Endometrial microvascular endothelial cells (primary cell): ENCODE measurements around the gene COL18A1. TPM values are rescaled to one million over a fixed set of nuclear protein-coding genes. Genes with fewer than 3 reads are reported as not detected.
"Not testable (repeated sequence)": the region's sequence is repeated elsewhere in the genome, so short reads cannot be mapped to it uniquely, and the experiment has no call there.

Experiments
- in situ Hi-C: cut with HindIII; loops from 2 replicates; pipeline ENCODE4 v1.10.0; 2017; ENCODE audit warnings: low sequenced_read_pairs, low pct_unique_long_range_greater_than_20kb; ENCODE audit errors: inconsistent ontology term
- total RNA-seq: library from RNA; depleted of rRNA; stranded (reverse); fragments of >200 nt; gene quantifications from one replicate; pipeline ENCODE4 v1.2.3, GENCODE V29; 2015; ENCODE audit errors: inconsistent ontology term

Gene COL18A1
- total RNA-seq: 261 TPM

DNA sequence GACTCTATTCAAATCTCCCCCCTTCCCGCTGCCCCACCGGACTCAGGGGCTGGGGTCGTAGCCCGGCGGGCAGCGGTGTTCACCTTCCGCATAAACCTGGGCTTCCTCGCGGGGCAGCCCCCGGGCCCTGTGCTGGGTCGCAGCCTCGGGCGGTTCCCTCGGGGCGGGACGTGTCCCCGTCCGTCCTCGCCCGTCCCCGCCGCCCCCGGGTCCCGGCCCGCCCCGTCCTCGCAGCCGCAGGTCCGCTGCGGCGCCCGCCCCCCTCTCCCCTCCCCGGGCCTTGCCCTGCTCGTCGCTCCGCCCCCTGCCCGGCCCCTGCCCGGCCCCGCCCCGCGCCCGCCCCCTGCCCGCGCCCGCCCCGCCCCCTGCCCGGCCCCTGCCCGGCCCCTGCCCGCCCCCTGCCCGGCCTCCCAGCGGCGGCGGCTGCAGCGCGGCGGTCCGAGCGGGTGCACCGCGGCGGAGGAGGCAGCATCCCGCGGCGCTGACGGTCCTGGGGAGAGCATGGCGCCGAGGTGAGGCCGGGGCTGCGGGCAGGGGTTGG, at the start of gene COL18A1:
TSS of gene COL18A1 (plus strand) at position 436 of the 541 bp plus-strand sequence. CDS start at position 502, 66 bp downstream.
- in situ Hi-C loops: no loop called here

DNA sequence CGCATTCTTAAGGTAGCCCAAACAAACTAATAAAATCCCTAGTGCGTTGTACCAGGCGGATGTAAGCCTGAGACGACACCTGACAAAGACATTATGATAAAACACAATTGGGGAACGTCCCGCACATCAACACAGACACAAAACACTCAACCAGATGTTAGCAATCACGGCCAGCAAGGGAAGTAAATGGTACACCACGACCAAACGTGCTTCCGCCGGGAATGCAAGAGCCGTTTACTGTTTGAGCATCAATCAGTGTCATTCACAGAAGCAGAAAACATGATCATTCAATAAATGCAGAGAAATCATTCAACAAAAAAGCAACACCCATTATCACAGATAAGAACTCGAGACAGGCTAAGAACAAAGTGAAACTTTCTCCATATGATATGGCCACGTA, 49.4 kb upstream of the COL18A1 start:
- in situ Hi-C loops: no loop called here

DNA sequence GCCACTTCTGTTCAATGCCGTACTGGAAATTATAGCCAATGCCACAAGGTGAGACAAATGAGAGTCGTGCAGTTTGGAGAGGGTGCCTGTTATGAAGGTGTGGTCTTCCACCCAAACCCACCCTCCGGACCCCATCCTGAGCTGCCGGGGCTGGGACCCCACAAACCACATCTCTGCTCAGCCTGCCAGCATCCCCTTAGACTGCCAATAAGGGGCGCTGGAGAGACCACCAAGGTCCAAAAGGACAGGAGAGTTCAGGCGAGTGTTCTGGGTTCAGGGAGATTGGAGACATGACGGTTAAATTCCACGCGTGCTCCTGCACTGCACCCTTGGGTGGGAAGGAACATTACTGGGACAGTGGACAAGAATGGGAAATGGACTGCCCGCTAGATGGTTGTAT, 48.7 kb upstream of the COL18A1 start:
- in situ Hi-C loops: no loop called here

DNA sequence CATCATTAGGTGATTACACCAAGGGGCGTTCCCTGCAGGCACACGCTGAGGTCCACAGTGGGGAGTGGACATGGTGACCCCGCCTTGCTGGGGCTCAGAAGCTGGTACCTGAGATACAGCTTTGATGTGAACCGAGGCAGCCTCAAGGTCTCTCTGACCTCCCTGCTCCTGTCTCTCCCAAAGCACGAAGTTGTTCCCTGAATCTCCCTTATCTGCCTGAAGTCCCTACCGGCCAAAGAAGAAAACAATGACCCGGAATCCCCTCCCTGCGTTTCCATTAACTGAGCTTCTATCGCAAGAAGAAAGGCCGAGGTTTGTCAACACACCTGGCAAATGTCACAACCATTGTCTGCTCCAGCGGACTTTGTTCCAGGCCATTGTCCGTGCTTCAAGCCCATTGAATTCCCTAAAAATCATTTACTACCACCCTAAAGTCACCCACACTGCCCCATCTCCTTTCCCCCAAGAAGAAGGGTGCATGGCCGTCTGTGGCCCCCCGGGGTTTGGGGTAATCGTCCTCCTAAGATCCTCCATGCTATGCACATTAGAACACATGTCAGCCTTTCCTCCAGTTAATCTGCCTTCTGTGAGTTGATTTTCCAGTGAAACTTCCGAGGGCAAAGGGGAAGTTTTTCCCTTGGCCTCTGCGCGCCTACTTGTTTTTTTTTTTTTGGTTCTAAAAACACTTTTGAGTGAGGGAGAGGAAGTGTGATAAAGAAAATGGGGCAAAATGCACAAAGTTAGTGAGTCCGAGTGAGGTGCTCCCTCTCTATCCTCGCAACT, 48.1 kb upstream of the COL18A1 start:
- in situ Hi-C loops: no loop called here

DNA sequence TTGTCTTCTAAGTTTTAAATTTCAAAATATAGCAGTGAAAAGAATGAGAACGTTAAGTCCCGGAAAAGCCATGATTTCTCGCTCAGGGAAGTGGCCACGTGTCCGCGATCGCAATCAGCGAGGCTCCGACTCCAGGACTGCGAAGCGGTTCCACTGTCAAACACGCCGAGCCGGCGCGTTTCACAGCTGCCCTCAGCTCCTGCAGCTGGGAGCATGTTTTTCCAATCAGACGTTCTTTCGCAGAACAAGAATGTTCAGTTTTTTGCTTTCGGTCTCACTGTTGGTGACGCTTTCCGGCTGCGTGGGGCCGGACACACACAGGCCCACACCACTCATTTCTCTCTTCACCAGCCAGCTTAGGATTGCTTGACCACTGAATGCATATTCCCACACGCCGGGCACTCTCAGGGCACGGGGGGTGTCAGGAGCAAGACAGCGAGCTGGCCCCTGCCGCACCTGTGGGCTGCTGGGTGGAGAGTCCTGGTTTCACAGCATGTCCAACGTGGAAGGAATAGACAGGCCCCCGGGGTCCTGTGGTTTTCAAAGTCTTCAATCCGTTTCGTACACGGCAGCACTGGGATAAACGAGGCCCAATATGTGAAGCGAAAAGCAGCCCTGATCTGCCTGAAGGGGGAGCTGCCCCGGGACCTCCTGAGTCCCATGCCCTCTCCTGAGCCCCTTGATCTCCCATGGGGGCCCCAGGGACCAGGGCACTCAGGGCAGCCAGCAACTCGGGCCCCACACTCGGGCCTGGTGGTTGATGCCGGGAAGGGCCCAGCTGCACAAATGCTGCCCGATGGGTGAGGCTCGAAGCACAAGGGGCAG, 47.3 kb upstream of the COL18A1 start:
- in situ Hi-C loops: no loop called here

DNA sequence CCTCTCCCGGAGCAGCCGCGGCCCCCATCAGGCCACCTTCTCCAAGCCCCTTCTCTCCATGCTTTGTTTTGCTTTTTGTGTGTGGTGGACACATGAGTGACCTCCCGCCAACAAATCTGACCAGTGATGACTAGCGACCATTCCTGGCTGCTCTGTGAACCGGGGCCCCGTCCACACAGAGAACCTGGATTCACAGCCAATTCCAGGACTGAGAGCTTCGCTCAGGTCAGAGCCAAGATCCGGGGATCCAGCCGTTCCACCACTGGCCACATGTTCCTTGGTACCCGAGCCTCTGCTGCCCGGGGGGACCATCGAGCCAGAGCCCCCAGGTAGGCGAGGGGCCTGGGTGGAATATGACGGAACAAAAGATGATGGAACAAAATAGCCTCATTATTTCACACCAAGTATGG, 46.7 kb upstream of the COL18A1 start:
- in situ Hi-C loops: no loop called here

DNA sequence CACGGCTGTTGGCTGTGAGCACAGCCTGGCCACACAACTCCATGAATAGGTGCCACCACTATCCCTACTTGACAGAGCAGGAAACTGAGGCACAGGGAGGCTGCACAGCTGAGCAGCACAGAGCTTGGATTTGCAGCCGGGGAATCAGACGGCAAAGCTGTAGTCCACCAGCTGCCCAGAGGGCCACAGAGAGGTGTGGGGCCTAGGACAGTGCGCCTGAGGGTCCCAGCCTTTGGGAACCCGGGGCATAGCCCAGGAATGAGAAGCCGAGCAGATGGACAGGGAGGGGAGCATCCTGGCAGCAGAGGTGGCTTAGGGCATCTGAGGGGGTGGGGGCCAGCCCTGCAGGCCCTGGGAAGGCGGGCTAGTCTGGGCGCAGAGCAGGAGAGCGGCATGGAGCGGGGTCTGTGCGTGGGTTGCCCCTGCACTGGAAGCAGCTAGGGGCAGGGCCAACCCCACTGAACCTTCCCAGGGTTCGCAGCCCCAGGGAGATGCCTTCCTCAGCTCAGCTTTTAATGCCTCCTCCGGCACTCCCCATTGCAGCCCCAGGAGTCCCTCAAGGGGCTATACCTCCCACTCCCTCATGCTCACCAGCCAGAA, 46.2 kb upstream of the COL18A1 start:
- in situ Hi-C loops: no loop called here

DNA sequence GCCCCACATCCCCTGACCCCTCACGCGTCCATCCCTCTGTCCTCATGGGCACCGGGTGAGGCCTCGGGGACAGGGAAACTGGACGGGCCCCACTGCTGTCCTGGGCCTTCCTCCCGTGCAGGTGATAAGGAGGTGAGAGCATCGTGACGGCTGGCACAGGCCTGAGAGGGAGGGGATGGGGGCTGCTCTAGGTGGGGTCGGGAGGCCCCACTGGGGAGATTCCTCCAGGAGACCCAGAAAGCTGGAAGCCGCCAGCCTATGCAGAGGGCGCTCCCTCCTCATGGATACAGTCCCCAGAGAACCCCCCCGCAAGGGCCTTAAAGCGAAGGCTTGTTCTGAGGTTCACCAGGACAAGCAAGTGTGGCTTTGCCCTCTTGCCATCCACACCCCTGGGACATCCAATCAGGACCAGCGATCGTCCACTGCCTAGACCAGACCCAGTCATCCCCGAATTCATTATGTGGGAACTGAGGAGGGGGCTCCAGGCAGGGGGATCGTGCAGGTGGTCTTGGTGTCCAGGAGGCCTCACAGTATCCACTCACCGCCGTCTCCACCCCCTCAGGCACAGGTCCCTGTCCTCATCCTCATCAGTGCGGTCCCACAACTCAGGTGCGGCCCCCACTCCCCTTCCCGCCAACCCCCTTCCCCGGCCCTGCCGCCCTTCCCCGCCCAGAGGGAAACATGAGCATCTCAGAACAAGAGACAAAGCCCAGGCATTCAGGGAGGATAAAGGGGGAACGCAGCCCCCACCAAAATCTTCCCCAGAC, 45.3 kb upstream of the COL18A1 start:
- in situ Hi-C loops: no loop called here

DNA sequence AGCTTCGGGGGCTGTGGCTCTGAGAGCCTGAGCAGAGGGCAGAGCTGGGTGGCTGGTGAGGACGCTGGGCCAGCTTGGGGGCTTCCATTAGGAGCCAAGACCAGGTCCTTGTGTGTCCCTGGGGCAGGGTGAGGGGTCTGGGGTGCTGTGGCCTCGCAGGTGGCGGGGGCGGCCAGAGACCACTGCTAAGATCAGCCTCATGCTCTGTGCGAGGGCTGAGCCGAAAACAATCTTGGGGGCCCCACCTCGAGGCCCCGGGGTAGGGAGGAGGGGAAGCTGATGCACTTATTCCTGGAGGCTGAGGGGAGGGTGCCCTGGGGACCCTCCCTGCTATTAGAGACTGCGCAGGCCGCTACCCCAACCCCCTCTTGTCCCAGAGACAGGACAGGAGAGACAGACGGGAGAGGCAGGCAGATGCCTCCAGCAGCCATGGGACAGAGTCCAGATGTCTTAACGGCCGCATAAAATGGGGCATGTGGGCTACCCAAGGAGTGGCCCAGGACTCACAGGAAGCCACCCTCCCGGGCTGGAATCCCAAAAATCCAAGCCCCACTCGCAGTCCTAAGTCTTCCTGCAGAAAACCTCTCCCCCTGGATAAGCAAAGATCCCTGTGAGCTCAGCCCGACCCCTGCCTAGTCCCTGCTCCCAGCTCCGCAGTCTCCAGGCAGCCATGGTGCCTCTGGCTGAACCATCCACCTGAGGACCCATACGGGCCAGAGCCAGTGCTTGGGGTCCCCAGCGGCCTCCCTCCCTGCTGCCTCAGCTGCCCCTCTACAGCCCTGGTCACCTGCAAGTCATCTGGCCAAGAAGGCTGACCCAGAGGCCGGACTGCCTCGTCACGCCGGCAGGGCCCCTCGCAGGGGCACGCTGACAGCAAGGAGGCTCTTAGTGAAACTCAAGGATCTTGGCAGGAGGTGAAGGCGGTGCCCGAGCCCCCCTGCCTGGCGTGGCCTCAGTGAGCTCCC, 43.6 kb upstream of the COL18A1 start:
- in situ Hi-C loops: no loop called here

DNA sequence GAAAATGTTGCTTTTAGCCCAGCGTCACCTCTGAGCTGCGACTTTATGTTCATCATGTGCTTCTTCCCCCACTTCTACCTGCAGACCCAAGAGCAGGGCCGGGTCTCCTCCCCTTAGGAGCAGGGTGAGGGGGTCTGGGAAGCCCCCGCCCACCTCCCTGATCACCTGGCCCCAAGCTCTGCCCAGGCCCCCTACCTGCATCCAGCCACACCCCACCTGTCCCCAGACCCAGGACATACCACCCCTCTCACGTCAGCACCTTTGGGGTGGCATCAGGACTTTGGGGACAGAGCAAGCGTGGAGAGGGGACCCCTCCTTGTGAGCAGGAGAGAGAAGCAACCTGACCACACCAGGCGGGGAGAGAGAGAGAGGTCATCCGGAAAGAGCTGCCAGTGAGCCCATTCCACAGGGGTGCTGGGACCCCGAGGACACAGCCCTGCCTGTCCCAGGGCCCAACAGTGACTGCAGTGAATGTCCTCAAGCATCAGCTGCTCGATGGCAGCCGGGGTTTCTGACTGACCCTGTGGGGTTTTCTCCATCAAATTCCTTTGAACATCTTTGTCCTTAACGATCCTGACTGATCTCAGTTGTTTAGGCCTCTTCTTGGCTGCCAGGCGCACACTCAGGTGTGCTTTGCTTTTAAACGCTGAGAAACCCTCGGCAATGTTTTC, 42.8 kb upstream of the COL18A1 start:
- in situ Hi-C loops: no loop called here

DNA sequence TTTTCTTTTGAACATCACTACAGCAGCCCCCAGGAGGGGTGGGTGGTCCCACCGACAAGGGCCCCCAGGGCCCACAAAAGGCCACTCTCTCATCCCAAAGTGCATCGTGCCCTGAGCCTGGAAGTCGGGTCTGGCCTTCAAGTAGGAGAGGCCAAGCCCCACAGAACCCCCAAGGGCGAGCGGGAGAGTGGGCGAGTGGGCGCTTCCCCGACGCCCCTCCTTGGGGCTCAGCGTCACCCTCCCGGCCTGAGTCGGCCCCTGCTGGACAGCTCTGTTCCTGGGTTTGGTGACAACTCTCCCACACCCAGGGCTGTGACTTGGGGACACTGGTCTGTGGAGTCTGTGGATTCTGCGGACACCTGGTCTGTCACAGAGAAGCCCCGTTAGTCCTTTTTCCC, 42.2 kb upstream of the COL18A1 start:
- in situ Hi-C loops: no loop called here

DNA sequence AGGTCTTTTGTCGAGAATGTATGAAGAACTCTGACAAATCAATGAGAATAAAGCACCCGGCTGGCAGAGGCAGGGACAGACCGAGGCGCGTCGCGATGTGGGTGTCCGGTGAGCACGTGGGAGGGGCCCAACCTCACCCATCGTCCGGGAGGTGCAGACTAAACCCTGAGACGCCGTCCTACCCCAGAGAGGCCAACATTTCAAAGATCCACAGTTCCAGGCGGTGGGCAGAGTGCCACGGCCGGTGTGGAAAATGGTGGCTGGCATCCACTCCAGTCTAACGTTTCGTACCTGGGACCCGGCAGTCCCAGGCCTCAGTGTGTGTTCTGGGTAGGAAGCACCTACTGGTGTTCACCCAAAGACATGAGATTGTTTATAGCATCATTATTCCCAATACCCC, 41.7 kb upstream of the COL18A1 start:
- in situ Hi-C loops: not testable (repeated sequence)

DNA sequence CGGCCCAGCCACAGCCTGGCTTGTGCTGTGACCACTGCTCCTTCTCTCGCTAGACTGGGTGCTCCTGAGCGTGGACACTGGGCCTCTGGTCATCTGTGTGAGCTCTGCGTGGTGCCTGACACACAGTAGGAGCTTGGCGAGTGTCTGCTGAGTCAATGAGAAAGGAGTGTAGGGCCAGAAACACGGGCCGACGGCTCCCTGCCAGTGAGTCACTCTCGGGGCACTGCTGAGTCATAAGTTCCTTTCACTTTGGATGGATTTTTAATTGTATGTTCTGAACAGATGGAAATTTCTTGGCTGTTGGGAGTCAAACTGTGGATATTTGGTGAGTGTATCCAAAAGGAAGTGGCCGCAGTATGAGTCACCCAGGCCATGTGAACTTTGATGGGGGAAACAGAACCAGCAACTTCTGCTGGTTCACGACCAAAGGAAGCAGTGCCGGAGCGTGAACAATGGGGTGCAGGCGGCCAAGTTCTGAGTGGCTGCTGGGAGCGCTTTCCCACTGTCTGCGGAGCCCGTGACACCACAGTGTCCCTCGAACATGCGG, 41.0 kb upstream of the COL18A1 start:
- in situ Hi-C loops: no loop called here

DNA sequence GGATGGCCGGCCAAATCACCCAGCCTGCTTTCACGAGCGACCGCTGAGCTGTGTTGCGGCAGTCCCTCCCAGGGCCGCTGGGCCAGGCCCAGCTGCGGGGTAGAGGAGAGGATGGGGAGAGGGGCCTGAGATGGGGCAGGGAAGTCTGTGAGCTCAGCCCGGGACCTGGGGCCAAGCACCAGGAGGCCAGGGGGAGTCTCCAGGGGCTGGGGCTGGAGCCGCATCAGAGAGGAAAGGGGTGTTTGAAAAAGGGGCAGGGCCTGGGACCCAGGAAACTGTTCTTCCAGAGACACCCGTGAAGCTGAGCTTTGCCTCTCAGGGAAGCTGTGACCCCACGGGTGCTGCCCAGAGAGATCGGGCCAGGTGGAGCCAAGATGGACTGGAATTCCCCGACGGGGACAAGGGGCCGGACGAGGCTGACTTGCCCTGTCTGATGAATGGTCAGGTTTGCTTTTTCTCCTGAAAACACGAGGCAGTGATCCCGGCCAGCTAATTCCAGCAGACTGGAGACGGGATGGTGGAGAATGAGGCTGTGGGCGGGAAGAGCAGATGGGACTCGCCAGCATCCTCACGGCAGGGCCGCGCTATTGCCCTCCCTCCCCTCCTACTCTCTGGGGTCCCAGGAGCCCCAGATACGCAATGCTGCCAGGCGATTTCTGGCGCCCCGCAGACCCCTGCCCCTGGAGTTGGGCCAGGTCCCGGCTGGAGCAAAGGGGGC, 40.3 kb upstream of the COL18A1 start:
- in situ Hi-C loops: no loop called here

DNA sequence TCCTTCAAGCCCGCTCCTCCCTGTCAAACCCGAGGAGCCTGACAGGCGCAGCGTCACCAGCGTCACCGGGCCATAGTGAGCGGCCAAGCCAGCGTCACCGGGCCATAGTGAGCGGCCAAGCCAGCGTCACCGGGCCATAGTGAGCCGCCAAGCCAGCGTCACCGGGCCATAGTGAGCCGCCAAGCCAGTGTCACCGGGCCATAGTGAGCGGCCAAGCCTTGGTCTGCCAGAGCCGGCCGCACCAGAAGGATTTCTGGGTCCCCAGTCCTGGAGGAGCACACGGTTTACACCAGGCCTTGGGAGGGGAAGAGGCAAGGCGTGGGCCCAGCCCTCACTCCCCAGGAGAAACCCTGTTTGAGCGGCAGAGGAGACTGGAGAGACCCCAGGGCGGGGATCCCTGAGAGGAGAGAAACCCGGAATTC, 39.8 kb upstream of the COL18A1 start:
- in situ Hi-C loops: no loop called here

DNA sequence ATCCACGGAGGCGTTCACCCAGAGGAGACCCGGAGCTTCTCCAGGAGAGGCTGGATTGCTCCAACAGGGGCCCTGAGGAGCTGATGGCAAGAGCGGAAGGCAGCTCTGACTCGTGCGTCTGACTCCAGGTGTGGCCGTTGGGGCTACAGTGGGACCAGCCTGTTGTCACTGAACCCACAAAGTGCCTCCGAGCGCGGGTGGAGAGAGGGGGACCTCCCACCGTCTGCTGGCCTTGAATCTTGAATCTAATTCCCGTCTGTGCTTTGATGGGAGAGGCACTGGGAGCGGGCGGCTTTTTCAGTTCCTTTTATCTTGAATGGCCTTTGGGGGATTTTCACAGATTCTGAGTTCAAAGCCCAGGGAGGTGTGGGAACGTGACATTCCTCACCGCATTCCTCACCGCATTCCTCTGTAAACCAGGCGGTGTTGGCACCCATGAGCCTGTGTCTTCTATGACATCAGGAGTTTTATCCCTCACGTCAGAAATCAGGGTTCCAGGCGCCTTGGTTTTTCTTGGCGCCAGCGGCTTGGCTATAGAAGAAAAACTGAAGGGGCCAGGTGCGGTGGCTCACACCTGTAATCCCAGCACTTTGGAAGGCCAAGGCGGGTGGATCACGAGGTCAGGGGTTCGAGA, 39.2 kb upstream of the COL18A1 start:
- in situ Hi-C loops: no loop called here
